ENCODE data around the gene LAD1.

The LAD1 gene

DNA sequence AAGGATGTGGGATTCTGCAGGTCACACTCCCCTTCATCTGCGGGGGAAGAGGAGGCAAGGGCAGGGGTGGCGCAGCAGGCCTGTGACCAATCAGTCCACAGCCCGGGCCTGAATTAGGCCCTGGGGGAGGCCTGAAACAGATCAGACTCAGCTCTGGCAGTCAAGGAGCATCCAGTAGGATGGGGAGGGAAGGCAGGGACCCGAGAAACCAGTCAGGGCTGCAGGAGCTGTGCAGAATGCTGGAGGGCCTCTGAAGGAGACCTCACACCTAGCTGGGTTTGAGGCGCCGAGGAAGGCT, 34.4 kb downstream of the LAD1 start:
- DNase-seq (ENCODE audit: low read depth), result no peak
- TF ChIP-seq, protein P1, sequence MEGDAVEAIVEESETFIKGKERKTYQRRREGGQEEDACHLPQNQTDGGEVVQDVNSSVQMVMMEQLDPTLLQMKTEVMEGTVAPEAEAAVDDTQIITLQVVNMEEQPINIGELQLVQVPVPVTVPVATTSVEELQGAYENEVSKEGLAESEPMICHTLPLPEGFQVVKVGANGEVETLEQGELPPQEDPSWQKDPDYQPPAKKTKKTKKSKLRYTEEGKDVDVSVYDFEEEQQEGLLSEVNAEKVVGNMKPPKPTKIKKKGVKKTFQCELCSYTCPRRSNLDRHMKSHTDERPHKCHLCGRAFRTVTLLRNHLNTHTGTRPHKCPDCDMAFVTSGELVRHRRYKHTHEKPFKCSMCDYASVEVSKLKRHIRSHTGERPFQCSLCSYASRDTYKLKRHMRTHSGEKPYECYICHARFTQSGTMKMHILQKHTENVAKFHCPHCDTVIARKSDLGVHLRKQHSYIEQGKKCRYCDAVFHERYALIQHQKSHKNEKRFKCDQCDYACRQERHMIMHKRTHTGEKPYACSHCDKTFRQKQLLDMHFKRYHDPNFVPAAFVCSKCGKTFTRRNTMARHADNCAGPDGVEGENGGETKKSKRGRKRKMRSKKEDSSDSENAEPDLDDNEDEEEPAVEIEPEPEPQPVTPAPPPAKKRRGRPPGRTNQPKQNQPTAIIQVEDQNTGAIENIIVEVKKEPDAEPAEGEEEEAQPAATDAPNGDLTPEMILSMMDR (IDR thresholded peaks at IDR 0.05; ENCODE audit: low read depth, low read length, missing control alignments), result no peak
- H3K4me3 ChIP-seq (ENCODE audit: low read depth, low read length), result no peak overlapping the region

DNA sequence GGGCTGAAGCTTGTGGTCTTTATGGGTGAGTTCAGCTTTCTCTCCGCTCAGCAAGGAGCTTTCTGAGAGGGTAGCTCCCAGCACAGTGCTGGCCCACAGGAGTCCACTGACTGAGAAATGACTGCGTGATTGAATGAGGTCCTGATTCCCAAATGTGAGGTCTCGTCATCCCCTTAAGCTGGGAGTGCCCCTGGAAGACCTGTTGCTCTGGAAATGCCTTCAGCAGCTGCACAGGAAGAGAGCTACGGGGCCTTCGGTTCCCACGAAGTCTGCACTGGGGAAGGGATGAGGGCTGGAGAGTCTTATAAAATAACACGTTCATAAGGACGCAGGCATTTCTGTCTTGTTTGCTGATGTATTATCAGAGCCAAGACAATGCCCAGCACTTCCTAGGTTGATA, 35.7 kb downstream of the LAD1 start:
- H3K4me3 ChIP-seq (ENCODE audit: low read depth, low read length), result no peak overlapping the region

DNA sequence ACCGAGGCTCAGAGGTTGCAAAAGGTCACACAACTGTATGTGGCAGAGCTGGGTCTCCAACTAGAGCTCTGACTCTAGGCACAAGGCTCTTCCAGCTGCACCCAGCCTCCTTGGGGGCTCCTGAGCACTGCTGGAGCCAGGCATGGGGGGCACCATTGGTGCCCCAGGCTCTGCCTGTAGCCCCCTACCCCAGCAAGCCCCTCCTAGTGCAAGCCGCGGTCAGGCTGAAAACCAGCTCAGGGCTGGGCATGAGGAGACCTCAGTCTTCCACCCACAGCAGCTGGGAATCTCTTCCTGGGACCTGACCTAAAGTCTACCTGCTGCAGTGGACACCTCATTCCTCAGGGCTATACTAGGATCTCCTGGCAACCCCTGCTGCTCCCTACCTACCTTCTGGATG, 36.2 kb downstream of the LAD1 start:
- TF ChIP-seq, protein P1 (IDR thresholded peaks at IDR 0.05; ENCODE audit: low read depth, low read length, missing control alignments), result no peak
- no peak for DNase-seq (ENCODE audit: low read depth)
- H3K4me3 ChIP-seq (ENCODE audit: low read depth, low read length), result no peak overlapping the region

More for the DNA sequence above, 35.7 kb downstream of the LAD1 start:
- DNase-seq (ENCODE audit: low read depth), result no peak
- TF ChIP-seq, protein P1 (IDR thresholded peaks at IDR 0.05; ENCODE audit: low read depth, low read length, missing control alignments), result no peak

DNA sequence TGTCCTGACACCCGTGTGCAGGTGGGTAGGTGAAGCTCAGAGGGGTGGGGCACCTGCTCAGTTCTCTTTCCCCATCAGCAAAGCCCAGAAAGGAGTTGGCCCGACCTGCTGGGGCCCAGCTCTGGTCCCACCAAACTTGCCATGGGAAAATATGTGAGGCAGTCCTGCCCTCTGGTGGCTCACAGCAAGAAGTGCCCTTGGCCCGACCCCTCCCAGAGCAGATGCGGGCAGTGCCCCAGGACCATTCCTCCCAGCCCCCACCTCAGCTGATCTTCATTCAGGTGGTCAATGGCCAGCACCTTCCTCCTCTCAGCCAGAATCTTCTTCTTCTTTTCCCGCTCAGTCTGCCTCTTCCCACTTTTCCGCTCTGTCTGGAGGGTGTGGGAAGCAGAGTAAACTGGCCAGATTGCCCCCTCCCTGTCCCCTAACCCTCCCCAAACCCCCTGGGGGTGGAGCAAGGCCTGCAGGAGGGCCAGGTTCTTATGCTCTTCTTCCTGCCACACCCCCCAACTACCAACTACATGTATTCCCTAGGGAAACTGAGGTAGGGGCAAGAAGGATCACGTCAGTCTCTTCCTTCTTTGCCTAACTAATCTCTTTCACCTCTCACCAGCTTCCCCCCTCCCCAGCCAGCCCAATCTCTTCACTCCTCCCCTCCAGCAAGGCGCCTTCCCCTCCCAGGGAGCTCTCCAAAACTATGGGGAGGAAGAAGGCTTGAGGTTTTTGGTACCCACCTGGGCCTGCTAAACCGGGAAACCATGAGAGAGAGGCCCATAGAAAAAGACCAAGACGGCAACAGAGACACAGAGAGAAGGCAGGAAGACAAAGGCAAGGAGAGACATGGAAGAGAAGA, 37.2 kb downstream of the LAD1 start:
- H3K4me3 ChIP-seq (ENCODE audit: low read depth, low read length), result no peak overlapping the region
- no peak for DNase-seq (ENCODE audit: low read depth)
- TF ChIP-seq, protein P1 (IDR thresholded peaks at IDR 0.05; ENCODE audit: low read depth, low read length, missing control alignments), result peak; percentile 79

DNA sequence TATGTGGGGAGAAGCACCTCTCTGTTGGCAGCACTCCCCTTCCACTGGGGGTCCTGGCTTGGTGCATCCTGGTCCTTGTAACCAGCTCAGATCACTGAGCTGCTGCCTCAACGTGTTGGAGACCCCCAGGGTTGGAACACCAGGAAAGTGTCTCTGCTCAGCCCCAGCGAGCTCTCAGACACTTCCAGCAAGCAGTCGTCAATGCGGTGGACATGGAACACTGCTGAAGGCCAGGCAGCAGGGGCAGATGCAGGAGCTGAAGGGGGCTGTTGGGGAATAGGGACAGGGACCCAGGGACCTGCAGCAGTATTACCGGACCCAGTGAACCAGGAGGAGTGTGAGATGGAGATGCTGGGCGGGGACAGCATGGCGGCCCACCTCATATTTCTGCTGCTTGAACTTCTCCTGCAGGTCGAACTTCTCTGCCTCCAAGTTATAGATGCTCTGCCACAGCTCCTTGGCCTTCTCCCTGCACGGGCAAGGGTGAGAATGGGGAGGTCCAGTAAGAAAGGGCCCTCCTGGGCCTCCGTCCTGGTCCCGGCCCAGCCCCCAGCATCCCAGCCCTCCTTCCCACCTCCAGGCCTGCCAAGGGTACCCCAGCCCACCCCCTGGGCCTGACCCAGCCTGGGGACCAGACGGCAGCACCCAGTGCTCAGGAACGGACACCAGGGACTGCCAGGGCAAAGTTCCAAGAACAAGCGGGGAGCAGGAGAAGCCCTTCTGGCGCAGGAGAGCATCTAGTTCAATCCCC, 38.0 kb downstream of the LAD1 start:
- no peak overlapping the region for H3K4me3 ChIP-seq (ENCODE audit: low read depth, low read length)
- TF ChIP-seq, protein P1 (IDR thresholded peaks at IDR 0.05; ENCODE audit: low read depth, low read length, missing control alignments), result no peak
- no peak for DNase-seq (ENCODE audit: low read depth)

DNA sequence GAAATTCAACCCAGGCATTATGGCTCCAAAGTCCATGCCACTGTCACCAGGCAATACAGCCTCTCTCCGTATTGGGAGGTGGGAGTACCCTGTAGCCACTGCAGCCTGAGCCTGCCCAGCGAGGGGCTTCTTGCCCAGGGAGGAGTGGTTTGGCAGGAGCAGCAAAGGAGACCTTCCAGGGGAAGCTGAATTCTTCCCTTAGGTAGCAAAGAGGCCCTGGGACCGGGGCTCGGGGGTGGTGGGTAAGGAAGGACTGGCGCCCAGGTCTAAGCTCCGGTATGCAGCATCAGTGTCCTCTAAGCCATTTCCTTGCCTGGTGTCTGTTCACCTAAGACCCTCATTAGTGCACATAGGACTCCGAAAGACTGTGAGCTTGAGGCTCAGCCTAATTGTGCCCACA, 38.6 kb downstream of the LAD1 start:
- TF ChIP-seq, protein P1 (IDR thresholded peaks at IDR 0.05; ENCODE audit: low read depth, low read length, missing control alignments), result no peak
- DNase-seq (ENCODE audit: low read depth), result no peak
- no peak overlapping the region for H3K4me3 ChIP-seq (ENCODE audit: low read depth, low read length)

Measured in GM12864 (cell line).